Natural killer cell (primary cell): ENCODE measurements around the gene SEL1L. TPM values are rescaled to one million over a fixed set of nuclear protein-coding genes. Genes with fewer than 3 reads are reported as not detected.
A peak's percentile ranks its signal among the peaks of the same experiment; 100 is the strongest.

Experiments used
- ATAC-seq, 3 donors: fragments of 150-1000 bp in 2 of 3; fragments of 200-7000 bp in 1 of 3; cut with Tn5 transposase; 1 replicate in 1 of 3; 2 replicates in 2 of 3; pipeline ENCODE4 v1.10.0; 2021; ENCODE audit warnings: mild to moderate bottlenecking in 2 of 3, moderate library complexity in 2 of 3
- DNase-seq, 2 donors: peaks; one replicate each; pipeline versions ENCODE4 v3.0.0 to v3.0.0-alpha.2; 2013 to 2021; ENCODE audit warnings: mixed read lengths in 1 of 2
- H3K27ac ChIP-seq: one replicate; pipeline ENCODE4 v1.5.1; 2013; ENCODE audit warnings: mild to moderate bottlenecking, low read length
- H3K27me3 ChIP-seq: one replicate; pipeline ENCODE4 v1.6.1; 2013; ENCODE audit warnings: low read length; ENCODE audit not compliant: control insufficient read depth, insufficient read depth
- H3K36me3 ChIP-seq: one replicate; pipeline ENCODE4 v1.6.1; 2013; ENCODE audit warnings: low read length; ENCODE audit not compliant: control insufficient read depth, insufficient read depth
- H3K4me1 ChIP-seq: one replicate; pipeline ENCODE4 v1.6.1; 2013; ENCODE audit warnings: low read length; ENCODE audit not compliant: control insufficient read depth, insufficient read depth
- H3K4me3 ChIP-seq: one replicate; pipeline ENCODE4 v1.5.1; 2013; ENCODE audit warnings: low read length
- H3K9me3 ChIP-seq: one replicate; pipeline ENCODE4 v1.6.1; 2013; ENCODE audit warnings: low read length; ENCODE audit not compliant: control insufficient read depth, insufficient read depth
- H3K27ac Mint-ChIP-seq, 2 donors: one replicate each; pipeline ENCODE4 v1.8.0; 2022; ENCODE audit warnings: mild to moderate bottlenecking in 2 of 2, mixed read lengths in 2 of 2, moderate library complexity in 1 of 2
- H3K27me3 Mint-ChIP-seq, 2 donors: one replicate each; pipeline ENCODE4 v1.8.0; 2022; ENCODE audit warnings: low read depth in 2 of 2, mixed read lengths in 2 of 2
- H3K36me3 Mint-ChIP-seq: one replicate; pipeline ENCODE4 v1.8.0; 2022; ENCODE audit warnings: mixed read lengths
- H3K4me1 Mint-ChIP-seq, 2 donors: one replicate each; pipeline ENCODE4 v1.8.0; 2022; ENCODE audit warnings: mixed read lengths in 2 of 2
- H3K4me3 Mint-ChIP-seq: one replicate; pipeline ENCODE4 v1.8.0; 2022; ENCODE audit warnings: mild to moderate bottlenecking, moderate library complexity, mixed read lengths
- H3K9me3 Mint-ChIP-seq, 2 donors: one replicate each; pipeline ENCODE4 v1.8.0; 2022; ENCODE audit warnings: mixed read lengths in 2 of 2
- CTCF ChIP-seq: fragments of 200-600 bp; IDR thresholded peaks from one replicate; pipeline ENCODE4 v1.8.0; 2022; ENCODE audit warnings: antibody characterized with exemption
- WGBS: methylation state at CpG from one replicate; pipeline ENCODE4 v1.1.7; 2013; ENCODE audit warnings: missing lambda C conversion rate; ENCODE audit not compliant: insufficient coverage; 5-methylcytosine and 5-hydroxymethylcytosine counted together
- intact Hi-C: fragments of 100-400 bp; cut with micrococcal nuclease; formaldehyde crosslinking; loops from one replicate; pipeline ENCODE4 v1.14.2; 2022
- total RNA-seq, 4 donors: library from RNA; stranded (reverse); fragments of 120-200 nt in 1 of 4; gene quantifications; one replicate each; pipeline versions ENCODE4 v1.2.3 to v1.2.4, GENCODE V29; 2013 to 2022

The SEL1L gene
- total RNA-seq, 3 donors from 2014 or later (not counting 1 experiment from before 2014, with no cell fraction given): 55.0 to 93.0 (median 77.0) TPM

DNA sequence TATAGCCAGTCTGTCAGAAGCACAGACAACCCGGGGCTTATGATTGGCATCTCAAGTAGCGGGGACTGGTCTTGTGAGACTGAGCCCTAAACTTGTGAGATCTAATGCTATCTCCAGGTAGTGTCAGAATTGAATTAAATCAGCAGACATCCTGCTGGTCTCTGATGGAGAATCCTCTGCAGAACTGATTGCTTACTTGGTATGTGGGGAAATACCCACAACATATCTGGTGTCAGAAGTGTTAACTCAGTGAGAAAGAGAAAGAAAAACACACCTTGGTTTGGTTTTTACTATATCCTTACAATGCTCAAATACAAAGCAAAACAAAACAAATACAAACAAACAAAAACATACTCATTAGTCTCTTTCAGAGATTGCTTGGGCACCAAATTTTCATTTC lies 10.0 kb downstream of the SEL1L start:
- Mint-ChIP-seq H3K4me3 (no peak overlapping the region), H3K27me3 (no peaks in the 10 kb centered on the region), H3K27ac (peak overlapping the region; percentile 38 to 75), H3K36me3 (peaks cover 23% of the 10 kb centered on the region), H3K4me1 (peaks cover 48 to 62% of the 10 kb centered on the region in 2 donors), H3K9me3 (no peaks in the 10 kb centered on the region)
- WGBS: 72% methylated on average over 2 of the region's 2 CpGs
- no peak for DNase-seq
- Histone ChIP-seq H3K27me3 (no peaks in the 10 kb centered on the region), H3K9me3 (no peaks in the 10 kb centered on the region), H3K27ac (no peak overlapping the region), H3K36me3 (peaks cover 54% of the 10 kb centered on the region), H3K4me1 (peaks cover 4% of the 10 kb centered on the region), H3K4me3 (no peak overlapping the region)
- no peak for TF ChIP-seq CTCF
- intact Hi-C loops: no loop called here
- peak; percentile 63 to 74 (median 72) for ATAC-seq

GRCh38 chr14:81523016-81523415 lies 10.6 kb downstream of the SEL1L start:
- Histone ChIP-seq H3K4me1 (peaks cover 4% of the 10 kb centered on the region), H3K27ac (no peak overlapping the region), H3K36me3 (peaks cover 54% of the 10 kb centered on the region), H3K4me3 (no peak overlapping the region), H3K27me3 (no peaks in the 10 kb centered on the region), H3K9me3 (no peaks in the 10 kb centered on the region)
- WGBS: 94% methylated on average over 2 of the region's 4 CpGs
- no peak overlapping the region for H3K4me3 Mint-ChIP-seq
- no peak for ATAC-seq
- TF ChIP-seq CTCF: no peak
- H3K27me3 Mint-ChIP-seq: no peaks in the 10 kb centered on the region
- H3K9me3 Mint-ChIP-seq: no peaks in the 10 kb centered on the region
- DNase-seq: no peak
- H3K36me3 Mint-ChIP-seq: peaks cover 23% of the 10 kb centered on the region
- intact Hi-C loops: no loop called here
- no peak overlapping the region for H3K27ac Mint-ChIP-seq
- peaks cover 44 to 58% of the 10 kb centered on the region in 2 donors for H3K4me1 Mint-ChIP-seq

DNA sequence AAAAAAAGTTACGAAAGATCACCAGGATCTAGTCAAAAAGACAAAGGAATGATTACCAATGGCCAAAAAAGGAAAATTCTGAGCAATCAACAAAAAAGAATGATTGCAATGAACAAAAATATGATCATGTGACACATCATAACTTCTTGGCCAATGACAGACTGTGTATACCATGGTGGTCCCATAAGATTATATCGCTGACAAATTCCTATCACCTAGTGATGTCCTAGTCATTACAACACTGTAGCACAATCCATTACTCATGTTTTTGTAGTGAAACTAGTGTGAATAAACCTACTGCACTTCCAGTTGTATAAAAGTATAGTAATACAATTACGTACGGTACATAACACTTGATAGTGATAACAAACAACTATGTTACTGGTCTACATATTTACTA lies 12.3 kb downstream of the SEL1L start:
- Mint-ChIP-seq H3K36me3 (peaks cover 23% of the 10 kb centered on the region), H3K27ac (peak overlapping the region in 1 of 2 donors; percentile 53), H3K4me1 (peaks cover 36 to 47% of the 10 kb centered on the region in 2 donors), H3K4me3 (no peak overlapping the region), H3K9me3 (no peaks in the 10 kb centered on the region), H3K27me3 (no peaks in the 10 kb centered on the region)
- no peaks in the 10 kb centered on the region for H3K9me3 ChIP-seq
- peaks cover 59% of the 10 kb centered on the region for H3K36me3 ChIP-seq
- intact Hi-C loops: no loop called here
- H3K4me3 ChIP-seq: no peak overlapping the region
- peaks cover 4% of the 10 kb centered on the region for H3K4me1 ChIP-seq
- H3K27me3 ChIP-seq: no peaks in the 10 kb centered on the region
- ATAC-seq (no peak), DNase-seq (no peak)
- no peak for TF ChIP-seq CTCF
- H3K27ac ChIP-seq: no peak overlapping the region
- WGBS: 100% methylated on average over 2 of the region's 4 CpGs
